GM21367 (cell line): ENCODE results near the gene DCST2.

ENCODE experiments used
- ATAC-seq: cut with Tn5 transposase; IDR thresholded peaks from one replicate; pipeline ENCODE4 v1.9.1; 2021; ENCODE audit not compliant: unreplicated experiment

Gene DCST2

DNA sequence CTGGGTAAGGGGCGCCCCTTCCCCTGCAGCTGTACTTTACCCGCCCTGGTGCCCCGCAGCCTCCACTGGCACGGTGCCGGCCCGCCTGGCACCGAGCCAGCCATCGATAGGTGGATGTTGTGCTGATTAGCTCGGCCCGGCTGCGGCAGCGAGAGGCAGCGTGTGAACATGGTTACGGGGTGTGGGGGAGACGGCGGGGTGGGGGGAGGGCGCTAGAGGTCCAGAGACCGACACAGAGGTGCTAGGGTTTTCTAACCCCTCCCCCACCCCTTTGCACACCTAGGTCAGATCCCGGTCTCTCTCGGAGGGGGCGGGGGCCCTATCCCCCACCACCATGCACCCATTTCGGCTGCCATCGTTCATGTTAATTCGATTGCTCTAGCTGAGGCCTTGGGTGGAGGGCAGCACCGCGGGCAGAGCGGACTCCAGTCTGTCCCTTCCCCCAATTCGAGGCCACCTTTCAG lies 36.6 kb upstream of the DCST2 start:
- ATAC-seq = no peak

DNA sequence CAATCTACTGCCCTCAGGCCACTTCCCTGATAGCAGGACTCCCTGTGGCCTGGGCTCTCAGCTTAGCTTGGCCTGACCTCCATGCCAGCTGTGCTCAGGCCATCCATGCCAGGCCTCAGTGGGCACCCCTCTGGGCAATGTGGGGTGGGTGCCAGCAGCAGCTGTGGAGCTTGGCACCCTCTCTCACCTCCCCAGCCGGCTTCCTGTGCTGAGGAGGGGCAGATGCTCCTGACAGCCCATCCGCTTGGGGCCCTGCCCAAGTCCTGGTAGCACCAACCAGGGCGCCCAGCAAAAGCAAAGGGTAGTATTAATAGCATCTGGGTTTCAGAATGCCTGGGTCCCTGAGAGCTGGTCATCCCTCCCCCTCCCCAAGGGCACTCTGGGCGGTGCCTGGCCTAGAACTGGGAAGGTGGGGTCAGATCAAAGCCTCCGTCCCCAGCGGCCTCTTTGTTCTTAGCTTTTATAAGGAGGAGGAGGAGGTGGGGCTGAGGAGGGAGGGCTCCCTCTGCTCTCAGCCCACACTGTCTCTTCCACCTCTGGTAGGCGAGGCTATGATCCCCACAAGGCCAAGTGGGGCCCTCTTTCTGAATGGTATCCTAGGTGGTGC lies 36.1 kb upstream of the DCST2 start:
- no peak for ATAC-seq

DNA sequence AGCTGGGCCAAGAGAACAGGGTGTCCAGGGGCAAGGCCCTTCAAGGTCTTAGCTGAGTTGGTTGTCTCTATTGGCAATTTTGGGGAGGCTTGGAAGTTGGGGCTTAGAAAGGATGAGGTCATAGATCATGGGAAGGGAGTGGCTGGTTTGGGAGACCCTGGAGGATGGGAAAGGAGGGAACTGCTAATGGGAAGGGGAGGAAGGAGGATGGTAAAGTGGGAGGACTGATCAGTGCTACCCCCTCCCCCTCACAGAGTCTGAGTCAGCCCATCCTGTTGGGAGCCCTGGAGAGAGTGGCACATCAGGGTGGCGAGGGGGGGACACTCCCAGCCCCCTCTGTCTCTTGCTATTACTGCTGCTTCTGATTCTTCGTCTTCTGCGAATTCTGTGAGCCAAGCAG lies 35.0 kb upstream of the DCST2 start:
- ATAC-seq = no peak

DNA sequence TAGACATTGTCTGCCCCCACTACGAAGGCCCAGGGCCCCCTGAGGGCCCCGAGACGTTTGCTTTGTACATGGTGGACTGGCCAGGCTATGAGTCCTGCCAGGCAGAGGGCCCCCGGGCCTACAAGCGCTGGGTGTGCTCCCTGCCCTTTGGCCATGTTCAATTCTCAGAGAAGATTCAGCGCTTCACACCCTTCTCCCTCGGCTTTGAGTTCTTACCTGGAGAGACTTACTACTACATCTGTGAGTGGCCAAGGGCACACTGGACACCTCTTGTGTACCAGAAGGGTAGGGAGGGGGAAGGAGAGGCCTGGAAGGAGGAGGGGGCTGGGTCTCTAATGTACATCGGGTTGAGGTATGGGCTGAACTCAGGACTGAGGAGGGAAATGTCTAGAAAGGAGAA lies 33.2 kb upstream of the DCST2 start:
- no peak for ATAC-seq

DNA sequence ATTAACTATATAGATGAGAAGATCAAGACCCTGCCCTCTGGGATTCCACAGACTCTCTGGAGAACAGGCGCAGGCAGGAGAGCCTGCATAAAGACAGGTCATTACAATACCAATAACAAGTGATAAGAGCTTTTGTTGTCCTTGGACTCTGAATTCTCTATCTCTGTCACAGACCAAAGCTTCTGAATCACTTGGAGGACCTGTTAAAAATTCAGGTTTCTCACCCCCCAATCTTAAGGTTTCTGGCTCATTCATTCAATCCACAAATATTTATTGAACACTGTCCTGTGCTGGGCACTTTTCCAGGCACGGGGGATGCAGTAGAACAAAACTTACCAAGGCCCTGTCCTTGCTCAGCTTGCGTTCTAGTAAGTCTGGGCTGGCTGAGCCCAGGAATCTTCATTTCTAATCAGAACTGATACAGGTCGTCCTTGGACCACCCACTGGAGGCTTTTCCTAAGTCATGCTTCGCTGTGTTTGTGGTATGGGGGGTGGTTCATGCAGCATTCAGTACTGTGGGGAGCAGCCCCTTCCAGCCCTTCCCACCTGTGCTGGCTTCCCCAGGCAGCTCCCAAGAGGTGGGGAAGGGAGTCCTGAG lies 31.4 kb upstream of the DCST2 start:
- no peak for ATAC-seq

DNA sequence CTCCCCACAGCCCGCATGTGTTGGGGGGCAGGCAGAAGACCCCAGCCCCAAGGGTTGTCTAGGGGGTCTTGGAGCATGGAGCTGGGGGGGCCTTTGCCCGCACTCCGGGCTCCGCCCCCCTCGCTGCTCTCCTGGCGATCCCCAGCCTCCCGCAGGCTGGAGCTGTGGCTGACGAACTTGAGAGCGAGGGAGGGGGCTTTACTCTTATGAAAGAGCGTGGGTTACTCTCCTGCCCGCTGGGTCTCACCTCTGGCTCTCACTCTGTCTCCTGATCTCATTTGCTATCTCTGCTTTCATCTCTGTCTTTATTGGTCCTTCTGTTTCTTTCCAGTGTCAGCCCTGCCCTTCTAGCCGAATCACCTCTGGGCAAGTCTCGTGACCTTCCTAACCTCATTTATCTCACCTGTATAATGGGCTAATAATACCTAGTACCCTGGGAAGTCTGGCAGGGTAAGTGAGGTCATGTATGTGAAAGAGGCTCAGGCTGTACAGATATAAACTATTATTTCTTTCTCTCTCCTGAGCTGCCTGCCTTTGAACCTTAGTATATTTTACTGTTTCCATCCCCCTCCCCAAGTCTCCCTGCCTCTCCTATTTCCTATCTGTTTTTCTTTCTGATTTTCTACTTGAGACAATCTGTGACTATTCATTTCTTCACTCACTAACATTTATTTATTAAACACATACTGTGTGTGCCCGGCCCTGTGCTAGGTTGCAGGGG lies 30.7 kb upstream of the DCST2 start:
- no peak for ATAC-seq

DNA sequence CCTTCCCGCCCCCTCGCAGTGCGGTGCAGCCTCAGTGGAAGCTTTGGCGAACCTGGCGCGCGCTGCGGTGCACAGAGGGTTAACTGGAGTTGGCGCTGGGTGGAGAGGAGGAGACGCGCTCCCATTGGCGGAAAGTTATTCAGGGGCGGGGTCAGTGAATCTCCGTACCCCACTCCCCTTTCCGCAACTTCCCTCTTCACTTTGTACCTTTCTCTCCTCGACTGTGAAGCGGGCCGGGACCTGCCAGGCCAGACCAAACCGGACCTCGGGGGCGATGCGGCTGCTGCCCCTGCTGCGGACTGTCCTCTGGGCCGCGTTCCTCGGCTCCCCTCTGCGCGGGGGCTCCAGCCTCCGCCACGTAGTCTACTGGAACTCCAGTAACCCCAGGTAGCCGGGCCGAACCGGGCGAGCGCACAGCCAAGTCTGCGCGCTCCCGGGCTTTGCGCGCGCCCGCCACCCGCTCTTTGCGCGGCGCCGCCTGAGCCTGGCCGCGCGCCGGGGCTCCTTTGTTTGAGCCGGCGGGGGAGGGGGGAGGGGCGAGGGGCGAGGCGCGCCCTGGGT lies 30.0 kb upstream of the DCST2 start, which contains the start of gene EFNA4:
TSS of gene EFNA4 (plus strand) at position 191 of the 561 bp plus-strand sequence. CDS start at position 275, 84 bp downstream.
- peak; percentile 47 for ATAC-seq

DNA sequence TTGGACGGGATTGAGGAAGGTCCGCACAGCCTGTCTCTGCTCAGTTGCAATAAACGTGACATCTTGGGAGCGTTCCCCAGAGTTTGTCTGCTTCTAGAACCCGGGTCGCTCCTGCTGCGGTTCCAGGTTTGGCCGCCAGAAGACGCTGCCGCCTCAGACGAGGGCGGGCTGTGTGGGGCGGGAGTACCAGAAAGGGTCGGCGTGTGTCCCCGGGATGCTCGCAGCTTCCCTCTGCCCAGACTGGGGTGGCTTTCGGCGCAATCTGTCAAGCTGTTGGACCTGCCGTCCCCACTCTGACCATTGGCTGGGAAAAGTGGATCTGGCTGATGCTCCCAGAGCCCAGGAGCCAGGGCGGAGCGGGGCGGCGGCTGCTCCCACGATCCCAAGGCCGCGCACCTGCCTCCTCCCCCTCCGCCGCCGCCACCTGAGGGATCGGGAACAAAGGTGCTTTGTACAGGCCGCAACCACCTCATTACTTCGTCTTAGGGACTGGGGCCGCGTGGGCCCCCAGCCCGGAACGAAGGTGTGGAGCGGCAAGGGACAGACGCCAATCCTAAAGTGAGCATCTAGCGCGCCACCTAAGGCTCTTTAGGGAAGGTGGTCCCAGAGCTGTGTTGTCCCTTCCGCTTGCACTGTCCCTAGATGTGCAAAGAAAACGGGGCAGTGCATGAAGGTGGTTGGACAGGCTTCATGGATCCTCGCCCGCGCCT lies 29.3 kb upstream of the DCST2 start:
- ATAC-seq = no peak

DNA sequence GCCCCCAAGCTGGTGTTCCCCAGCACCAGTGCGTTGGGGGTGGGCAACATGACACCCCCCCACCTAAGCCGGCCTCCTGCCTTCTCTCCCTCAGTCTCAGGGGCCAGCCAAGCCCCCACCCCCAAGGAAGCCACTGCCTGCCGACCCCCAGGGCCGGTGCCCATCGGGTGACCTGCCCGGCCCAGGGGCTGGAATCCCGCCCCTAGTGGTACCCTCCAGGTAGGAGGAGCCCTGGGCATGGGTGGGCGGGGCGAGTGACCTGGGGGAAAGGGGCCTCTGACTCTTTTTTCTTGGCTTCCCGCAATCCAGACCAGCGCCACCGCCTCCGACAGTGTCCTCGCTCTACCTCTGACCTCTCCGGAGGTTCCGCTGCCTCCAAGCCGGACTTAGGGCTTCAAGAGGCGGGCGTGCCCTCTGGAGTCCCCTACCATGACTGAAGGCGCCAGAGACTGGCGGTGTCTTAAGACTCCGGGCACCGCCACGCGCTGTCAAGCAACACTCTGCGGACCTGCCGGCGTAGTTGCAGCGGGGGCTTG lies 28.6 kb upstream of the DCST2 start:
- ATAC-seq = no peak

DNA sequence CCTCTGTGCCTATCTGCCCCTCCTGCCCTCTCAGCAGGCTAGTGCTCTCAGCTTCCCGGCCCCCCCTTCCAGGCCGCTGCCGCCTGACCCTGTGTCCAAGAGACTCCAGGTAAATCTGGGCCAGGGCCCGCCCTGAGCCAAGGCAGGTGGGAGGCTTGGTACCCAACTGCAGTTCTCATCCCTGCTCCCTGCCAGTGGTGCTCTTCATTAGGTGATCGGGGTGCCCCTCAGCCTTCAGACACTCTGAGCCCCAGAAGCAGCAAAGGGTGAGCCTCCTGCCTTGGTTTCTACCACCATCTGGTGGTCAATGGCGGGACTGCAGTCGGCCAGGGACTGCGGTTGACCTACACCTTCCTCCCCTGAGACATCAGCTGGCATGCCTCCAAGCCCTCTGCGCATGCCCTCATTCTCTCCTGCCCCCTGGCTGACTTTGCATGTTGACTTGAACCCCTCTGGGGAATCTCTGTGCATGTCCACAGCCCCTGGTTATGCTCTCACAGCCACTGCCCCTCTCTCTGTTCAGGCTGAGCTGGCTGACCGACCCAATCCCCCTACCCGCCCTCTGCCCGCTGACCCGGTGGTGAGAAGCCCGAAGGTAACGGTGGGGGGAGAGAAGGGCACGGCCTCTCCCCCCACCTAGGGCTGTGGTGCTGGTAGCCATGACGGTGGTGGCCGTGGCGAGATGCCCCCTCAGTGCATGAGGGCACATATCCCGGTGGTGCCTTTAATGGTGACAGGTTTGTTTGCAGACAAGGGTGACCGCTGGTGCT lies 28.0 kb upstream of the DCST2 start:
- ATAC-seq = no peak

DNA sequence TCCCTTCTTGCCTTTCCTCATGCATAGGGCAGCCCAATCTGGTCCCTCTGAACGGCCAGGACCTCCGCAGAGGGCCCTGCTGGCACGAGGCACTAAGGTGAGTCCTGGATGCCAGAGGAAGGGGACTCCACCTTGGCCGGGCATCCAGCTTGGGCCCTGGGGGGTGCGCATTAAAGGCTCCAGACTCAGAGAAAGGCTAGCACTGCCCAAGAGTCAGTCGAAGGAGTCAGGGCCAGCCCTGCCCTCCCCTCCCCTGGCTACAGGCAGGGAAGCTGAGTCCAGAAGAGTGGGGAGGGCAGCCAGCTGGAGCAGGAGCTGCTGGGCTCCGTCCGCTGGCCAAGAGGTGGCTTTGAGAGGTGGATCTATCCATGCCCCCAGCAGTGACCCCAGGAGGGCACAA lies 27.2 kb upstream of the DCST2 start:
- no peak for ATAC-seq

DNA sequence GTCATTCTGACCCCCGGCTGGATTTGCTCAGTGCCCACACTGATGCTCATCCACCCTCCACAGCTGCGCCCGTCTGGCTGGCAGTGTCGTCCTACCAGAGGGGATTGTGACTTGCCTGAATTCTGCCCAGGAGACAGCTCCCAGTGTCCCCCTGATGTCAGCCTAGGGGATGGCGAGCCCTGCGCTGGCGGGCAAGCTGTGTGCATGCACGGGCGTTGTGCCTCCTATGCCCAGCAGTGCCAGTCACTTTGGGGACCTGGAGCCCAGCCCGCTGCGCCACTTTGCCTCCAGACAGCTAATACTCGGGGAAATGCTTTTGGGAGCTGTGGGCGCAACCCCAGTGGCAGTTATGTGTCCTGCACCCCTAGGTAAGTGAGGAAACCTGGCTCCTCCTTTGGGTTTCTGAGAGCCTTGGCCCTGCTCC lies 24.2 kb upstream of the DCST2 start:
- no peak for ATAC-seq

DNA sequence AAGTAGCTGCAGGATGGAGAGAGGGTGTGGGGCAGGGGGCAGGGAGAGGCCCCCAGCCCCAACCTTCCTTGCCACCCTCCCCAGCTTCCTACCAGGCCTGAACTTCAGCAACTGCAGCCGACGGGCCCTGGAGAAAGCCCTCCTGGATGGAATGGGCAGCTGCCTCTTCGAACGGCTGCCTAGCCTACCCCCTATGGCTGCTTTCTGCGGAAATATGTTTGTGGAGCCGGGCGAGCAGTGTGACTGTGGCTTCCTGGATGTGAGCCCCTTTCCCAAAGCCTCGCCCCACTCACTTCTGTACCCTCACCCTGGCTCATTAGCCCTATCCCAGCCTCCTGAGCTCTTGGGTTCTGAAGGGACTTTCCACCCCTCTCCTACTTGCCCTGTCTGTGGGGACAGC lies 23.5 kb upstream of the DCST2 start:
- ATAC-seq = no peak

DNA sequence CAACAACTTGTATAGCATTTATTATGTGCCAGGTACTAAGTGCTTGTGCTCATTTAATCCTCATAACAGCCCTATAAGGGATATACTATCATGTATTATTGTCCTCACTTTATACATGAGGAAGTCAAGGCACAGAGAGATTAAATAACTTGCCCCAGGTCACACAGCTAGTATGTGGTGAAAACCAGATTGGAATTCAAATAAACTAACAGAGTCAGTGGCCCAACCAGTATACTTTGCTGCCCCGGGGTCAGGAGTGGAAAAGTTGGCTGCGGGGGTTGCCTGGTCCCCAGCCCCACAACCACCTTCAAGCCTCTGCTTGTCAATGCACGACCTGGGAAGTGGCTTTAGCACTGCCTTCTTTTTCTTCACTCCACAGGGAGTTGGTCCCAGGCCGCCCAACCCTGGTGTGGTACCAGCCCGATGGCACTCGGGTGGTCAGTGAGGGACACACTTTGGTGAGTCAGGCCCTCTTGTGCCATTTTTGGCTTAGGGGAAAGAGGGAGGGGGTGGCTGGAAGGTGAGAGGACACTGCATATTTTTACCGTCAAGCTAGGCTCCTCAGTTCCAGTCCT lies 20.0 kb upstream of the DCST2 start:
- no peak for ATAC-seq

DNA sequence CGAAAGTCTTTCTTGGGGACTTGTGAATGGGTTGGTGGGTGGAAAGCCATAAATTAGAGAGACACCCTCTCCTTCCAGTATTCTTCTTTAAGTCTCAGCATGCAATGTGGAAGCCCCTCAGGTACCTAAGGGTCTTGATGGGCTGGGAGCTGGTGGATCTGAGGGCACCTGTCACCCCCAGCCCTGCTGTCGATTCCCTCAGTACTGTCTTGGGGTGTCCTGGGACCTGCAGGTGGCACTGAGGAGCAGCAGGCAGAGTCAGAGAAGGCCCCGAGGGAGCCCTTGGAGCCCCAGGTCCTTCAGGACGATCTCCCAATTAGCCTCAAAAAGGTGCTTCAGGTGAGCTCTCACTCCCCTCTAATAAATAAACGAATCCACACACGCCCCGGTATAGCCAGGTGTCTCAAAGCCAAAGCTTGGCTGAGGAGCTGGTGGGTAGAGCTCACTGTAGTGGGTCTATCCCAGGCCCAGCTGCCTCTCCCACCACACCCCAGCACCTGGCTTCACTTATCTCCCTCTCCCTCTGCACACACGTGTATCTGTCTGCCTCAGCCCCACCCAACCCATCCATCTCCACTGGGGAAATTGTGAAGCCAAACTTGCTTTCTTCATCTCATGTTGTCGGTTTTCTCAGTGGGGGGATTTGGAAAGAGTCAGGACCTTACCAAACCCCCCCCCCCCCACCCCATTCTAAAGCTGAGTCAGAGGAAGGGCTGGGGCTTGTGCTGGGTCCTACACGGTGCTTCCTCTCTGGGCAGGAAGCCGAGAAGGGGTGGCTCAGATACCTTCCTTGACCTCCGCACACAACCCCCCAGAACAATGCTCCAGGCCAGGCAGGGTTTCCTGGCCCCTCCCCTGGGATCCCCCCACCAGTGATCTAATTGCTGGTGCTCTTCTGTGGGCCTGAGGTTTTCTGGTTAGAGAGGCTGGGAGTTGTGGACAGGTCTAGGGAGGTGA lies 19.1 kb upstream of the DCST2 start:
- ATAC-seq = no peak

DNA sequence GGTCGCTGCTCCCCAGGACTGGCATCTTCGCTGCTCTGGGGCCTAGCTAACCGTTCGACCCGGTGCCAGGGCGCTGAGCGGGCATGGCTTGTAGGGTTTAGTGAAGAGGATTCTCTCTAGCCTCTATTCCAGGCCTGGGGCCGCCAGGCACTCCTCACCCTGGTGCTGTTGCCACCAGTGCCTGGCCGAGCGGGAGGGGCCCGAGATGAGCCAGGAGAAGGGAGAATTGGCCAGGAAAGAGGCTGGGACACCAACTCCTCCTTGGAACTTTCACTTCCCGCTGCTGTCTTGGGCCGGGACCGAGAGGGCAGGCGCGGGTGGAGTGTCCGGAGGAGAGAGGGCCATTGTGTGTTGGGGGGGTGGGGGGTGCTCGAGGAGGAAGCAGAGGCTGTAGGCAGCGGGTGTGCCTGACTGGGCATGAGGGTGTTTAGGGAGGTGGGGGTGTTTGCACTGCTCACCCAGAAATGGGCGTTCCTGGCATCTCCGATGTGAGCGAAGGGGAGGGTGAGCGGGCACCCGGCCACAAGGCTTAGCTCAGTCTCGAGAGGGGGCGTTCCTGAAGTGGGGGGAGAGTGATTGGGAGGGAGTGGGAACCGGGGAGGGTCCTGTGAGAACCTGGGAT lies 18.3 kb upstream of the DCST2 start:
- ATAC-seq = no peak

DNA sequence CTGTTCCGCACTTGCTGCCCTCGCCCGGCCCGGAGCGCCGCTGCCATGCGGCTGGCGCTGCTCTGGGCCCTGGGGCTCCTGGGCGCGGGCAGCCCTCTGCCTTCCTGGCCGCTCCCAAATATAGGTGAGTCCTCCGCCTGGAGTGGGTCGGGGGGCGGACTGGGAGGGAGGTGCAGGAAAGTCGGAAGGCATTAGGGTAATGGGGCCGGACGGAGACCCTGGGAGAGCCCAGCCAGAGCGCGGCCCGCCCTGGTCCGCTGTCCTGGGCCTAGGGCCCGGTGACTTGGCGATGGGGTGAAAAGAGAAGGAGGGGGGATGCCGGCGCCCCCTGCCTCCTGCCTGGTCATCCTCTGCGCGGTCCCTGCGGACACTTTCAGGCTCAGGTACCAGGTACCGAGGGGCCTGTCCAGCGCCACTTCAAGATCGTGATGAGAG lies 17.8 kb upstream of the DCST2 start:
- no peak for ATAC-seq

DNA sequence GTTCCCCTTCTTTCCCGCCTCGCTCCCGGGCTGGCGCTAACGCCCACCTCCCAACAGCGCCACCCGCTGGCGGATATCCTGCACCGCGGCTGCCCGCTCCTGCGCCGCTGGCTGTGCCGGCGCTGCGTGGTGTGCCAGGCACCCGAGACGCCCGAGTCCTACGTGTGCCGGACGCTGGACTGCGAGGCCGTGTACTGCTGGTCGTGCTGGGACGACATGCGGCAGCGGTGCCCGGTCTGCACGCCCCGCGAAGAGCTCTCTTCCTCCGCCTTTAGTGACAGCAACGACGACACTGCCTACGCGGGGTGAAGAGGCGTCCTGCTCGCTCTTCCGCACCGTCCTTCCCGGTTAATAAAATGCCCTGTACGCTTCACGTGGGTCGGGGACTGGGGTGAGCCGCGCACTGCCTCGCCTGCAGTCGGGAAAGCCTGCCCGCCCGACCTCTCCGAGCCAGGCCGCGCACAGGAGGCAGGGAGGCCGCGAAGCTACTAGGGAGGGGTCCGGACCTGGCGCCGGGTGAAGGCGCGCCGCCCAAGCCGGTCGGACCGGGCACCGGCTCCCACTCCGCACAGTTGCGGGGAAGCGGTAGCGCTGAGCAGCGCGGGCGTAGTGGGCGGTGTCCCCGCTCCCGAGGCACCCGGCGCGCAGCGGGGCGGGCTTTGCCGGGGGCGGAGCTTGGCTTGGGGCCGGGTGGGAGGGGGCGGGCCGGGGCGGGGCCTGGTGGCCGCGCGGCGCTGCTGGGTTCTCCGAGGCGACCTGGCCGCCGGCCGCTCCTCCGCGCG lies 17.2 kb upstream of the DCST2 start, which contains the start of gene ADAM15:
TSS of gene ADAM15 (plus strand) at position 757 of the 782 bp plus-strand sequence. CDS start 71 bp downstream, outside the sequence.
- peak; percentile 49 for ATAC-seq
